ENCODE results near the gene YPEL4.
"Not testable (repeated sequence)": the region's sequence is repeated elsewhere in the genome, so short reads cannot be mapped to it uniquely, and the experiment has no call there.

Gene YPEL4

GRCh38 chr11:57649826-57650738 lies at the start of gene YPEL4:
TSS of gene YPEL4 (minus strand) at chr11:57649912. CDS start at chr11:57647107, 2,805 bp downstream.
- peak; percentile 64 for DNase-seq

- no peak for DNase-seq
Measured at GRCh38 chr11:57698843-57699365, 49.2 kb upstream of the YPEL4 start.

- DNase-seq = not testable (repeated sequence)
Measured at GRCh38 chr11:57690474-57690873, 40.8 kb upstream of the YPEL4 start.

GRCh38 chr11:57681168-57681567 lies 31.5 kb upstream of the YPEL4 start:
- DNase-seq = no peak

GRCh38 chr11:57680552-57680874 lies 30.8 kb upstream of the YPEL4 start:
- DNase-seq = no peak

GRCh38 chr11:57679396-57679795 lies 29.7 kb upstream of the YPEL4 start:
- DNase-seq = no peak

GRCh38 chr11:57675176-57675941 lies 25.6 kb upstream of the YPEL4 start:
- no peak for DNase-seq

GRCh38 chr11:57674251-57674650 lies 24.5 kb upstream of the YPEL4 start:
- no peak for DNase-seq

GRCh38 chr11:57668434-57668782 lies 18.7 kb upstream of the YPEL4 start:
- no peak for DNase-seq

GRCh38 chr11:57667736-57668433 lies 18.2 kb upstream of the YPEL4 start, which contains the start of gene ZDHHC5:
TSS of gene ZDHHC5 (plus strand) at chr11:57668114. CDS start at chr11:57673091, 4,977 bp downstream.
- DNase-seq = peak; percentile 99

GRCh38 chr11:57667117-57667735 lies 17.5 kb upstream of the YPEL4 start:
- peak; percentile 85 for DNase-seq

- DNase-seq = no peak
Measured at GRCh38 chr11:57663975-57664374, 14.3 kb upstream of the YPEL4 start.

GRCh38 chr11:57662893-57663292 lies 13.2 kb upstream of the YPEL4 start:
- DNase-seq = no peak

GRCh38 chr11:57659669-57660068 lies 10.0 kb upstream of the YPEL4 start:
- no peak for DNase-seq

- no peak for DNase-seq
Measured at GRCh38 chr11:57658023-57658361, 8.3 kb upstream of the YPEL4 start.

- peak; percentile 96 for DNase-seq
Measured at GRCh38 chr11:57657194-57658022, 7.7 kb upstream of the YPEL4 start, which contains the start of gene CLP1. TSS of gene CLP1 (plus strand) at chr11:57657762. CDS start at chr11:57659477, 1,715 bp downstream.

- no peak for DNase-seq
Measured at GRCh38 chr11:57656885-57657193, 7.1 kb upstream of the YPEL4 start.

GRCh38 chr11:57653163-57653562 lies 3.5 kb upstream of the YPEL4 start:
- no peak for DNase-seq

- no peak for DNase-seq
Measured at GRCh38 chr11:57652662-57653061, 3.0 kb upstream of the YPEL4 start.

GRCh38 chr11:57652230-57652629 lies 2.5 kb upstream of the YPEL4 start:
- not testable (repeated sequence) for DNase-seq

GRCh38 chr11:57651408-57651807 lies 1.7 kb upstream of the YPEL4 start:
- DNase-seq = no peak

- no peak for DNase-seq
Measured at GRCh38 chr11:57650739-57651090, 1.0 kb upstream of the YPEL4 start.
